Ishikawa (cell line): Measurements from ENCODE around the gene ZNF532.

Experiments used
- CEBPB ChIP-seq: IDR thresholded peaks from 2 replicates; pipeline ENCODE4 v1.6.1; 2012
- CREB1 ChIP-seq: IDR thresholded peaks from 2 replicates; pipeline ENCODE4 v1.6.1; 2012; ENCODE audit warnings: low read depth
- EGR1 ChIP-seq: IDR thresholded peaks from 2 replicates; pipeline ENCODE4 v1.6.1; 2012
- EP300 ChIP-seq: IDR thresholded peaks from 2 replicates; pipeline ENCODE4 v1.6.1; 2012; ENCODE audit warnings: borderline replicate concordance
- FOXM1 ChIP-seq: IDR thresholded peaks from 2 replicates; pipeline ENCODE4 v1.6.1; 2012; ENCODE audit warnings: low read depth, borderline replicate concordance
- MAX ChIP-seq: IDR thresholded peaks from 2 replicates; pipeline ENCODE4 v1.6.1; 2012
- NFIC ChIP-seq: IDR thresholded peaks from 2 replicates; pipeline ENCODE4 v1.6.1; 2012
- RAD21 ChIP-seq: IDR thresholded peaks from 2 replicates; pipeline ENCODE4 v1.6.1; 2012; ENCODE audit warnings: low read depth
- REST ChIP-seq: IDR thresholded peaks from 2 replicates; pipeline ENCODE4 v1.6.1; 2012; ENCODE audit warnings: low read depth, mild to moderate bottlenecking
- TAF1 ChIP-seq: IDR thresholded peaks from 2 replicates; pipeline ENCODE4 v1.6.1; 2012; ENCODE audit warnings: low read depth, mild to moderate bottlenecking
- TCF12 ChIP-seq: IDR thresholded peaks from 2 replicates; pipeline ENCODE4 v1.6.1; 2012; ENCODE audit warnings: low read depth
- TEAD4 ChIP-seq: IDR thresholded peaks from 2 replicates; pipeline ENCODE4 v1.6.1; 2012
- USF1 ChIP-seq: IDR thresholded peaks from 2 replicates; pipeline ENCODE4 v1.6.1; 2012
- YY1 ChIP-seq: IDR thresholded peaks from 2 replicates; pipeline ENCODE4 v1.6.1; 2012; ENCODE audit warnings: low read depth
- ZBTB7A ChIP-seq: IDR thresholded peaks from 2 replicates; pipeline ENCODE4 v1.6.1; 2012; ENCODE audit warnings: low read depth

Gene ZNF532

GRCh38 chr18:58828399-58829121 is 36.1 kb upstream of the ZNF532 start:
- no peak for TF ChIP-seq TAF1

GRCh38 chr18:58829263-58829662 is 35.4 kb upstream of the ZNF532 start:
- TF ChIP-seq RAD21: no peak
- TF ChIP-seq TEAD4: no peak

- TF ChIP-seq RAD21 (no peak), EP300 (no peak), EGR1 (no peak), NFIC (no peak), USF1 (no peak), FOXM1 (no peak), TCF12 (no peak), REST (no peak), CREB1 (no peak), YY1 (no peak), MAX (no peak), ZBTB7A (no peak), TEAD4 (no peak), CEBPB (no peak), TAF1 (no peak)
These were observed 33.1 kb upstream of the ZNF532 start for GRCh38 chr18:58831606-58832005.

GRCh38 chr18:58838165-58838860 is 26.4 kb upstream of the ZNF532 start:
- no peak for TF ChIP-seq YY1
- no peak for TF ChIP-seq TEAD4
- no peak for TF ChIP-seq FOXM1
- TF ChIP-seq EGR1: no peak
- no peak for TF ChIP-seq NFIC
- no peak for TF ChIP-seq TCF12

GRCh38 chr18:58838946-58839345 is 25.7 kb upstream of the ZNF532 start:
- TF ChIP-seq ZBTB7A (no peak), TAF1 (no peak), RAD21 (no peak), MAX (no peak), EGR1 (no peak), CREB1 (no peak), FOXM1 (no peak), USF1 (no peak), EP300 (no peak), TCF12 (no peak), NFIC (no peak), CEBPB (no peak), TEAD4 (no peak), YY1 (no peak), REST (no peak)

- no peak for TF ChIP-seq MAX
- TF ChIP-seq CEBPB: no peak
- no peak for TF ChIP-seq NFIC
- no peak for TF ChIP-seq CREB1
- TF ChIP-seq EP300: no peak
- TF ChIP-seq TCF12: no peak
- TF ChIP-seq YY1: no peak
- TF ChIP-seq TEAD4: no peak
- no peak for TF ChIP-seq REST
- no peak for TF ChIP-seq USF1
- no peak for TF ChIP-seq FOXM1
- no peak for TF ChIP-seq ZBTB7A
- no peak for TF ChIP-seq TAF1
- no peak for TF ChIP-seq RAD21
These were observed 21.5 kb upstream of the ZNF532 start for GRCh38 chr18:58842978-58843687.
